SU-DHL-6 (cell line): ENCODE data around the gene CLSTN2.

Experiments
- CTCF ChIP-seq: fragments of 200-600 bp; sonication (generic); IDR thresholded peaks from one replicate; pipeline ENCODE4 v1.5.1; 2017; ENCODE audit warnings: antibody characterized with exemption, mild to moderate bottlenecking, low read length, moderate library complexity; ENCODE audit not compliant: insufficient read depth, poor library complexity, severe bottlenecking
- EZH2phosphoT487 ChIP-seq: fragments of 200-600 bp; sonication (generic), shearing (Covaris generic); conservative IDR thresholded peaks from 2 replicates; pipeline ENCODE4 v1.6.1; 2018; ENCODE audit warnings: mild to moderate bottlenecking, antibody characterized with exemption, low read length, moderate library complexity, mixed read lengths

DNA sequence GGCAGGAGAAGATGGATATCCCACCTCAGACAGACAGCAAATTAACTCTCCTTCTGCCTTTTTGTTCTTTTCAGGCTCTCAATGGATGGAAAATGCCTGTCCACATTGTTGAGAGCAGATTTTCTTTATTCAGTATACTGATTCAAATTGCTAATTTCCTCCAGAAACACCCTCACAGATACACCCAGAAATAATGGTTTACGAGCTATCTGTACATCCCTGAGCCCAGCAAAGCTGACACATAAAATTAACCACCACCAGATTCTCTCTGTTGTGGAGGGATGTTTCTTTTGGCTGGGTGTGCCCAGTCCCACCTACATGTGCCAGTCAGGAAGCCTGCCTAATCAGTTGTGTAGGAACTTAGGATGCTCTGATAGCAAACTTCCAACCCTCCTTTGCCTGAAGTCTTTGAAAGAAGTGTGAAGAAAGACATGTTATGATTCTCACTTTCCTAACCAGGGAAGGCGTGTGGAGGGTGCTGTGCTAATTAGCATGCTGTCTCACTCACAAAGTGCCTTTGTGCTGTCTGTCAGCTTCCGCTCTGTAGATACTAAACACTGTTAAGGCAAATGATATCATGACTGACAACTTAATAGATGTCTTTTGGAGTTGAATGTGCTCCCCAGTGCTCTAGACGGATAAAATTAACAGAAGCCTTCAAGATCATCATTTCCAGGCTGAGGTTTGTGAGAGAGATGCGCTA is 208.5 kb downstream of the CLSTN2 start:
- TF ChIP-seq EZH2phosphoT487 (no peak), CTCF (no peak)
